Measurements from ENCODE around the gene NPAS3. TPM values are rescaled to one million over a fixed set of nuclear protein-coding genes. Genes with fewer than 3 reads are reported as not detected.

The NPAS3 gene
- total and polyA plus RNA-seq, 4 donors = 0.07 to 0.09 (median 0.08) TPM; not detected in 1

DNA sequence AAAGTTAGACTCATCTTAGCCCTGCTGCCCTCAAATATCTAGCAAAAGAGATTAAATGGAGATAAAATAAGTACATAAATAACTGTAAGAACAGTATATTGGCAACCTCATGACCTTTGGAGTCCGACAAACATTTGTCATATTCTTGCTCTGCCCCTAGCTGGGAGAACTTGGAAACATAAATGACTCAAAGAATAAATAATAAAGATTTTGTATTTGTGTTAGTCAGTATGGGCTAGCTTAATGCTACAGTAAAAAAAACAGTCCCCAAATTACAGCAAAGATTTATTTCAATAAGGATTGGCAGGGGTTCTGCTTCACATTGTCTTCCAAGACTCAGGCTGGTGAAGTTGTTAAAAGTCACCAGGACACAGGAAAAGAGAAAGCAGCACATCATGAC lies 791.5 kb downstream of the NPAS3 start:
- no peak overlapping the region for H3K27ac ChIP-seq (ENCODE audit: low read depth in 1 of 2, low read length in 2 of 2)
- TF ChIP-seq, protein P1, sequence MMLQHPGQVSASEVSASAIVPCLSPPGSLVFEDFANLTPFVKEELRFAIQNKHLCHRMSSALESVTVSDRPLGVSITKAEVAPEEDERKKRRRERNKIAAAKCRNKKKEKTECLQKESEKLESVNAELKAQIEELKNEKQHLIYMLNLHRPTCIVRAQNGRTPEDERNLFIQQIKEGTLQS (IDR thresholded peaks at IDR 0.05) = no peak
- TF ChIP-seq HNF4G (IDR thresholded peaks at IDR 0.05) (no peak), MAX (IDR thresholded peaks at IDR 0.05) (no peak), TAF1 (conservative IDR thresholded peaks at IDR 0.05) (no peak)
- no peak for DNase-seq (ENCODE audit: low spot score)
- H3K36me3 ChIP-seq (ENCODE audit: control insufficient read depth in 4 of 4, insufficient read depth in 3 of 4, low read depth in 1 of 4, low read length in 3 of 4) = no peaks in the 10 kb centered on the region
- H3K9ac ChIP-seq (ENCODE audit: low read depth in 1 of 2, low read length in 2 of 2) = no peak overlapping the region
- 84% methylated on average over 1 of the region's 1 CpG for WGBS
- H3K9me3 ChIP-seq (ENCODE audit: control insufficient read depth in 4 of 4, low read length in 3 of 4) = no peaks in the 10 kb centered on the region
- no peaks in the 10 kb centered on the region for H3K4me1 ChIP-seq (ENCODE audit: control insufficient read depth in 4 of 4, insufficient read depth in 4 of 4, low read length in 3 of 4)
- H3K27me3 ChIP-seq (ENCODE audit: control insufficient read depth in 4 of 4, insufficient read depth in 4 of 4, low read length in 3 of 4) = peaks cover 0 to 4% (median 0%) of the 10 kb centered on the region in 4 donors
- no peak overlapping the region for H3K4me3 ChIP-seq (ENCODE audit: low read depth in 1 of 3, low read length in 3 of 3)

GRCh38 chr14:33732175-33732574 lies 793.5 kb downstream of the NPAS3 start:
- no peak for DNase-seq (ENCODE audit: low spot score)
- Histone ChIP-seq H3K4me1 (ENCODE audit: control insufficient read depth in 4 of 4, insufficient read depth in 4 of 4, low read length in 3 of 4) (no peaks in the 10 kb centered on the region), H3K9me3 (ENCODE audit: control insufficient read depth in 4 of 4, low read length in 3 of 4) (no peaks in the 10 kb centered on the region), H3K9ac (ENCODE audit: low read depth in 1 of 2, low read length in 2 of 2) (no peak overlapping the region), H3K4me3 (ENCODE audit: low read depth in 1 of 3, low read length in 3 of 3) (no peak overlapping the region), H3K27ac (ENCODE audit: low read depth in 1 of 2, low read length in 2 of 2) (no peak overlapping the region), H3K27me3 (ENCODE audit: control insufficient read depth in 4 of 4, insufficient read depth in 4 of 4, low read length in 3 of 4) (peaks cover 0 to 7% (median 0%) of the 10 kb centered on the region in 4 donors), H3K36me3 (ENCODE audit: control insufficient read depth in 4 of 4, insufficient read depth in 3 of 4, low read depth in 1 of 4, low read length in 3 of 4) (no peaks in the 10 kb centered on the region)
- 80% methylated on average over 7 of the region's 7 CpGs for WGBS
- TF ChIP-seq YY1 (IDR thresholded peaks at IDR 0.05) (no peak), FOXA2 (IDR thresholded peaks at IDR 0.05) (no peak), GABPA (IDR thresholded peaks at IDR 0.05 in 1 of 2, conservative IDR thresholded peaks at IDR 0.05 in 1 of 2) (no peak), CTCF (IDR thresholded peaks at IDR 0.05; ENCODE audit: low read depth, low read length, missing input control) (no peak), RAD21 (IDR thresholded peaks at IDR 0.05) (no peak), JUND (IDR thresholded peaks at IDR 0.05) (no peak), REST (IDR thresholded peaks at IDR 0.05) (no peak)

DNA sequence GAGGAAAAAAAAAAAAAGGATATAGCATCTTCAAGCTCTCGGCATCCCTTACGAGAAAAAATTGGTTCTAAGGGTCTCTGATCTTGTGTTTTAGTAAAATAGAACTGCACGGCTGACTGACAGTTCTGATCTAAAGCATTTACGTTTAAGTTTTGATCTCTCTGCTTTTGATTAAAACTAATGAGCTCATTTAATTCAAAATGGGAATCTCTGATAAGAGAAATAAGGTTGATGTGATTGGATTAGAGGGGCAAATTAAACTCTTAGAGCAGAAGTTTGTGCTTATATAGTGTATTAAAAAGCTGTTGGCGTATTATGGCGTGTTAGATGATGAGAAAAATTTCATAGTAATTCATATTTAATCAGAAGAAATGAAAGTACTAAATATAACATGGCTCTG lies 794.6 kb downstream of the NPAS3 start:
- Histone ChIP-seq H3K27me3 (ENCODE audit: control insufficient read depth in 4 of 4, insufficient read depth in 4 of 4, low read length in 3 of 4) (peaks cover 0 to 7% (median 1%) of the 10 kb centered on the region in 4 donors), H3K27ac (ENCODE audit: low read depth in 1 of 2, low read length in 2 of 2) (no peak overlapping the region), H3K9me3 (ENCODE audit: control insufficient read depth in 4 of 4, low read length in 3 of 4) (no peaks in the 10 kb centered on the region), H3K4me3 (ENCODE audit: low read depth in 1 of 3, low read length in 3 of 3) (no peak overlapping the region), H3K36me3 (ENCODE audit: control insufficient read depth in 4 of 4, insufficient read depth in 3 of 4, low read depth in 1 of 4, low read length in 3 of 4) (no peaks in the 10 kb centered on the region), H3K9ac (ENCODE audit: low read depth in 1 of 2, low read length in 2 of 2) (no peak overlapping the region), H3K4me1 (ENCODE audit: control insufficient read depth in 4 of 4, insufficient read depth in 4 of 4, low read length in 3 of 4) (no peaks in the 10 kb centered on the region)
- 82% methylated on average over 6 of the region's 6 CpGs for WGBS
- DNase-seq (ENCODE audit: low spot score) = no peak
- TF ChIP-seq REST (IDR thresholded peaks at IDR 0.05) (no peak), FOXA2 (IDR thresholded peaks at IDR 0.05) (no peak), HNF4G (IDR thresholded peaks at IDR 0.05) (no peak), FOXA1 (IDR thresholded peaks at IDR 0.05) (no peak), MAX (IDR thresholded peaks at IDR 0.05) (no peak)
- TF ChIP-seq, protein P2, sequence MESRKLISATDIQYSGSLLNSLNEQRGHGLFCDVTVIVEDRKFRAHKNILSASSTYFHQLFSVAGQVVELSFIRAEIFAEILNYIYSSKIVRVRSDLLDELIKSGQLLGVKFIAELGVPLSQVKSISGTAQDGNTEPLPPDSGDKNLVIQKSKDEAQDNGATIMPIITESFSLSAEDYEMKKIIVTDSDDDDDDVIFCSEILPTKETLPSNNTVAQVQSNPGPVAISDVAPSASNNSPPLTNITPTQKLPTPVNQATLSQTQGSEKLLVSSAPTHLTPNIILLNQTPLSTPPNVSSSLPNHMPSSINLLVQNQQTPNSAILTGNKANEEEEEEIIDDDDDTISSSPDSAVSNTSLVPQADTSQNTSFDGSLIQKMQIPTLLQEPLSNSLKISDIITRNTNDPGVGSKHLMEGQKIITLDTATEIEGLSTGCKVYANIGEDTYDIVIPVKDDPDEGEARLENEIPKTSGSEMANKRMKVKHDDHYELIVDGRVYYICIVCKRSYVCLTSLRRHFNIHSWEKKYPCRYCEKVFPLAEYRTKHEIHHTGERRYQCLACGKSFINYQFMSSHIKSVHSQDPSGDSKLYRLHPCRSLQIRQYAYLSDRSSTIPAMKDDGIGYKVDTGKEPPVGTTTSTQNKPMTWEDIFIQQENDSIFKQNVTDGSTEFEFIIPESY (IDR thresholded peaks at IDR 0.05) = no peak

Measured in liver (tissue), 9 donors.